ENCODE measurements around the gene ZNF71. TPM values are rescaled to one million over a fixed set of nuclear protein-coding genes. Genes with fewer than 3 reads are reported as not detected.

Gene ZNF71
- 1 to 10 TPM; 5.7 to 6.0 TPM for total RNA-seq

GRCh38 chr19:56594783-56595547, at the start of gene ZNF71:
Gene ZNF71 (plus strand): TSS chr19:56595302. CDS start chr19:56601559, 6,257 bp downstream.
- Mint-ChIP-seq H3K4me1 (peaks cover 13% of the 10 kb centered on the region), H3K4me3 (peak within 1 kb of the TSS; percentile 97), H3K27me3 (no peaks in the 10 kb centered on the region), H3K36me3 (peaks cover 31% of the 10 kb centered on the region), H3K27ac (peak within 1 kb of the TSS; percentile 89), H3K9me3 (ENCODE audit: low read depth) (peaks cover 19% of the 10 kb centered on the region)
- CTCF ChIA-PET = no interaction called here
- peak; percentile 97 for ATAC-seq
- DNase-seq = peak; percentile 91

GRCh38 chr19:56547535-56547934, 47.6 kb upstream of the ZNF71 start:
- CTCF ChIA-PET = no interaction called here
- Mint-ChIP-seq H3K36me3 (peaks cover 65% of the 10 kb centered on the region), H3K9me3 (ENCODE audit: low read depth) (peaks cover 41% of the 10 kb centered on the region), H3K4me3 (no peak overlapping the region), H3K27ac (no peak overlapping the region), H3K27me3 (no peaks in the 10 kb centered on the region), H3K4me1 (no peaks in the 10 kb centered on the region)
- ATAC-seq = no peak
- DNase-seq = no peak

- no peak for ATAC-seq
- peaks cover 51% of the 10 kb centered on the region for H3K36me3 Mint-ChIP-seq
- H3K9me3 Mint-ChIP-seq (ENCODE audit: low read depth) = peaks cover 50% of the 10 kb centered on the region
These were observed 40.7 kb upstream of the ZNF71 start for GRCh38 chr19:56554272-56554869.

GRCh38 chr19:56562766-56563165, 32.3 kb upstream of the ZNF71 start:
- H3K36me3 Mint-ChIP-seq = peaks cover 30% of the 10 kb centered on the region
- H3K9me3 Mint-ChIP-seq (ENCODE audit: low read depth) = peaks cover 32% of the 10 kb centered on the region
- no peak overlapping the region for H3K4me3 Mint-ChIP-seq
- H3K27me3 Mint-ChIP-seq = no peaks in the 10 kb centered on the region
- ATAC-seq (no peak), DNase-seq (no peak)
- peaks cover 11% of the 10 kb centered on the region for H3K4me1 Mint-ChIP-seq
- H3K27ac Mint-ChIP-seq = no peak overlapping the region
- CTCF ChIA-PET = no interaction called here

More at GRCh38 chr19:56554272-56554869, 40.7 kb upstream of the ZNF71 start:
- Mint-ChIP-seq H3K4me3 (no peak overlapping the region), H3K27ac (no peak overlapping the region), H3K4me1 (no peaks in the 10 kb centered on the region), H3K27me3 (no peaks in the 10 kb centered on the region)
- CTCF ChIA-PET = no interaction called here
- DNase-seq = no peak

- Mint-ChIP-seq H3K9me3 (ENCODE audit: low read depth) (peaks cover 28% of the 10 kb centered on the region), H3K4me1 (peaks cover 15% of the 10 kb centered on the region), H3K27me3 (no peaks in the 10 kb centered on the region), H3K27ac (peak overlapping the region; percentile 87), H3K36me3 (peaks cover 56% of the 10 kb centered on the region), H3K4me3 (peak overlapping the region; percentile 93)
- CTCF ChIA-PET = no interaction called here
- ATAC-seq (peak; percentile 57), DNase-seq (peak; percentile 63)
These were observed 28.2 kb upstream of the ZNF71 start for GRCh38 chr19:56566904-56567273.

GRCh38 chr19:56567274-56568120, 27.6 kb upstream of the ZNF71 start, which contains the start of gene ZNF470:
Gene ZNF470 (plus strand): TSS chr19:56567468. CDS start chr19:56570312, 2,844 bp downstream.
- Mint-ChIP-seq H3K4me1 (peaks cover 15% of the 10 kb centered on the region), H3K27ac (peak within 1 kb of the TSS; percentile 87), H3K27me3 (no peaks in the 10 kb centered on the region), H3K4me3 (peak within 1 kb of the TSS; percentile 93), H3K9me3 (ENCODE audit: low read depth) (peaks cover 30% of the 10 kb centered on the region), H3K36me3 (peaks cover 60% of the 10 kb centered on the region)
- DNase-seq = peak; percentile 95
- ATAC-seq = peak; percentile 98
- CTCF ChIA-PET = interaction anchor here (0.8 kb wide), 1 partner anchor 29 kb away, joined by 4 read pairs; the partner anchor contains the start of gene ZFP28

GRCh38 chr19:56572589-56572988, 22.5 kb upstream of the ZNF71 start:
- Mint-ChIP-seq H3K27me3 (no peaks in the 10 kb centered on the region), H3K4me1 (peaks cover 6% of the 10 kb centered on the region), H3K36me3 (peaks cover 75% of the 10 kb centered on the region), H3K9me3 (ENCODE audit: low read depth) (peaks cover 46% of the 10 kb centered on the region), H3K4me3 (no peak overlapping the region), H3K27ac (no peak overlapping the region)
- no peak for ATAC-seq
- CTCF ChIA-PET = no interaction called here
- DNase-seq = no peak

- ATAC-seq (no peak), DNase-seq (no peak)
- Mint-ChIP-seq H3K27me3 (no peaks in the 10 kb centered on the region), H3K4me1 (no peaks in the 10 kb centered on the region), H3K9me3 (ENCODE audit: low read depth) (peaks cover 56% of the 10 kb centered on the region), H3K4me3 (no peak overlapping the region), H3K36me3 (peaks cover 73% of the 10 kb centered on the region), H3K27ac (no peak overlapping the region)
- CTCF ChIA-PET = no interaction called here
These were observed 21.2 kb upstream of the ZNF71 start for GRCh38 chr19:56573914-56574313.

- peaks cover 51% of the 10 kb centered on the region for H3K36me3 Mint-ChIP-seq
- CTCF ChIA-PET = no interaction called here
- H3K4me1 Mint-ChIP-seq = no peaks in the 10 kb centered on the region
- H3K9me3 Mint-ChIP-seq (ENCODE audit: low read depth) = peaks cover 65% of the 10 kb centered on the region
- no peak overlapping the region for H3K27ac Mint-ChIP-seq
- no peaks in the 10 kb centered on the region for H3K27me3 Mint-ChIP-seq
- DNase-seq (no peak), ATAC-seq (no peak)
- no peak overlapping the region for H3K4me3 Mint-ChIP-seq
These were observed 17.1 kb upstream of the ZNF71 start for GRCh38 chr19:56577719-56578602.

GRCh38 chr19:56594446-56594782, 688 bp upstream of the ZNF71 start:
- Mint-ChIP-seq H3K9me3 (ENCODE audit: low read depth) (peaks cover 19% of the 10 kb centered on the region), H3K4me1 (peaks cover 13% of the 10 kb centered on the region), H3K36me3 (peaks cover 29% of the 10 kb centered on the region), H3K27me3 (no peaks in the 10 kb centered on the region), H3K4me3 (peak overlapping the region; percentile 97), H3K27ac (peak overlapping the region; percentile 53)
- DNase-seq (no peak), ATAC-seq (no peak)
- CTCF ChIA-PET = no interaction called here

- Mint-ChIP-seq H3K27me3 (no peaks in the 10 kb centered on the region), H3K36me3 (peaks cover 33% of the 10 kb centered on the region), H3K4me3 (peak overlapping the region; percentile 97), H3K4me1 (peaks cover 13% of the 10 kb centered on the region), H3K27ac (peak overlapping the region; percentile 89), H3K9me3 (ENCODE audit: low read depth) (peaks cover 19% of the 10 kb centered on the region)
- CTCF ChIA-PET = no interaction called here
- ATAC-seq (peak; percentile 44), DNase-seq (no peak)
These were observed 422 bp downstream of the ZNF71 start for GRCh38 chr19:56595548-56595899.

GRCh38 chr19:56596676-56597075, 1.6 kb downstream of the ZNF71 start:
- CTCF ChIA-PET = no interaction called here

GRCh38 chr19:56597696-56598095, 2.6 kb downstream of the ZNF71 start:
- peaks cover 13% of the 10 kb centered on the region for H3K4me1 Mint-ChIP-seq
- H3K27me3 Mint-ChIP-seq = no peaks in the 10 kb centered on the region
- H3K4me3 Mint-ChIP-seq = no peak overlapping the region
- H3K9me3 Mint-ChIP-seq (ENCODE audit: low read depth) = peaks cover 19% of the 10 kb centered on the region
- CTCF ChIA-PET = no interaction called here
- ATAC-seq (no peak), DNase-seq (no peak)
- peaks cover 54% of the 10 kb centered on the region for H3K36me3 Mint-ChIP-seq
- H3K27ac Mint-ChIP-seq = no peak overlapping the region

More at GRCh38 chr19:56596676-56597075, 1.6 kb downstream of the ZNF71 start:
- H3K27me3 Mint-ChIP-seq = no peaks in the 10 kb centered on the region
- H3K36me3 Mint-ChIP-seq = peaks cover 45% of the 10 kb centered on the region
- H3K4me3 Mint-ChIP-seq = no peak overlapping the region
- no peak for DNase-seq
- no peak overlapping the region for H3K27ac Mint-ChIP-seq
- peaks cover 13% of the 10 kb centered on the region for H3K4me1 Mint-ChIP-seq
- no peak for ATAC-seq
- H3K9me3 Mint-ChIP-seq (ENCODE audit: low read depth) = peaks cover 19% of the 10 kb centered on the region

Data from activated CD8-positive, alpha-beta memory T cell treated with anti-CD3 and anti-CD28 coated beads, Interleukin-2, amount 10 ng/mL, durations not matched to agents 7 days and 5 days (primary cell).